ENCODE results near the gene DOCK2. TPM values are rescaled to one million over a fixed set of nuclear protein-coding genes. Genes with fewer than 3 reads are reported as not detected.

DOCK2 gene
- total RNA-seq, 1 experiment from 2014 or later: 4.6 TPM

DNA sequence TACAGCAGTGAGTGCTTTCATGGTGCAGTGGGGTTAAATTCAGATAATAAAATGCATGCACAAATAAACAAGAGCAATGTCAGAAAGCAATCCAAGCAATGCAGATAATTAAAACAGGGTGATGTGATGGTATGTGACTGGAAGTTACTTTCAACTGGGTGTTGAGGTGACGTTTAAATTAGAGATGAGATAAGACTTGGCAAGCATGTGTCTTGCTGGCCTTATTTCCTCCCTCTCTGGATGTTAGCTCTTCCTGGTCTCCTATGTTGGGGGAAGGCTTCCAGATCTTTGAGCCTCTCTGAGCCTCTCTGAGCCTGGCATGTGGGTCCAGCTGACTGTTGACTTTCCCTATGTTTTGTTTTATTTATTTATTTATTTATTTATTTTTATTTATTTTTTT, 54.4 kb downstream of the DOCK2 start:
- ChIA-PET POLR2A (no interaction called here), CTCF (no interaction called here)
- H3K4me3 Mint-ChIP-seq: no peak overlapping the region
- H3K27ac Mint-ChIP-seq: no peak overlapping the region
- H3K27me3 Mint-ChIP-seq (ENCODE audit: low read depth): no peaks in the 10 kb centered on the region
- H3K4me1 Mint-ChIP-seq: no peaks in the 10 kb centered on the region
- no peaks in the 10 kb centered on the region for H3K36me3 Mint-ChIP-seq
- ATAC-seq (no peak), DNase-seq (ENCODE audit: low spot score) (no peak)
- no peaks in the 10 kb centered on the region for H3K9me3 Mint-ChIP-seq
- no peak for TF ChIP-seq ELF4 (CRISPR knock-in tag; IDR thresholded peaks at IDR 0.05; ENCODE audit: low read depth)

DNA sequence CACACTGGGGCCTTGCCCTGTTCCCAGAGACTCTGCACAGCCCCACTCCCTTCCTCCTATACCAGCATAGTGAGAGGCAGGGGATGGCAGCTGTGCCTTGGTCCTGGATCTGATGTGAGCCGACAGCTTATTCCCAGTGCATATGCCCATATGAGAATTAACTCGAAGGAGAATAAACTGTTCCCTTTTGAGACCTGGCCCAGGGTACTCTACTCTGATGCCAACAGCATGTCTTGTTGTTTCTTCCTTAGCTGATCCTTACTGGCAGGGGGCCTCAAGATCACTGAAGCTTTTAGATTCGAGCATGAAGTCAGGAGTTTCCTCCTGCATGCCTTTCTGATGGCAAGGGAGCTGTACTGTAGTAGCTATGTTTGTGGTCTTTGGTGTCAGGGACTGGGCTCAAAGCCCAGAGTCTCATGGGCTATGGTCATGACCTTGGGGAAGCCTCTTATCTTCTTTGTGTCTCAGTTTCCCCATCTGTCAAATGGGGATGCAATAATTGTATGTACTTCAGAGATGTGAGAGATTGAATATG, 57.1 kb downstream of the DOCK2 start:
- no peak overlapping the region for H3K4me3 Mint-ChIP-seq
- TF ChIP-seq GRHL2 (CRISPR knock-in tag; IDR thresholded peaks at IDR 0.05; ENCODE audit: insufficient replicate concordance, severe bottlenecking) (no peak), OVOL2 (CRISPR knock-in tag; IDR thresholded peaks at IDR 0.05; ENCODE audit: borderline replicate concordance) (no peak), ZNF423 (CRISPR knock-in tag; IDR thresholded peaks at IDR 0.05) (no peak), IRF2 (CRISPR knock-in tag; IDR thresholded peaks at IDR 0.05; ENCODE audit: borderline replicate concordance, low read depth) (no peak), NR3C1 (CRISPR knock-in tag; conservative IDR thresholded peaks at IDR 0.05; ENCODE audit: low read depth) (no peak)
- TF ChIP-seq, protein P1, sequence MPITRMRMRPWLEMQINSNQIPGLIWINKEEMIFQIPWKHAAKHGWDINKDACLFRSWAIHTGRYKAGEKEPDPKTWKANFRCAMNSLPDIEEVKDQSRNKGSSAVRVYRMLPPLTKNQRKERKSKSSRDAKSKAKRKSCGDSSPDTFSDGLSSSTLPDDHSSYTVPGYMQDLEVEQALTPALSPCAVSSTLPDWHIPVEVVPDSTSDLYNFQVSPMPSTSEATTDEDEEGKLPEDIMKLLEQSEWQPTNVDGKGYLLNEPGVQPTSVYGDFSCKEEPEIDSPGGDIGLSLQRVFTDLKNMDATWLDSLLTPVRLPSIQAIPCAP (CRISPR knock-in tag; IDR thresholded peaks at IDR 0.05): no peak
- ChIA-PET CTCF (interaction anchor here (1.5 to 3.9 kb wide), 2 partner anchors 286 to 376 kb away, joined by 4 to 17 read pairs; partner anchors contain the start of gene INSYN2B), POLR2A (no interaction called here)
- no peaks in the 10 kb centered on the region for H3K9me3 Mint-ChIP-seq
- H3K27me3 Mint-ChIP-seq (ENCODE audit: low read depth): no peaks in the 10 kb centered on the region
- ATAC-seq: no peak
- no peaks in the 10 kb centered on the region for H3K36me3 Mint-ChIP-seq
- H3K4me1 Mint-ChIP-seq: no peaks in the 10 kb centered on the region
- no peak overlapping the region for H3K27ac Mint-ChIP-seq
- DNase-seq (ENCODE audit: low spot score): no peak

DNA sequence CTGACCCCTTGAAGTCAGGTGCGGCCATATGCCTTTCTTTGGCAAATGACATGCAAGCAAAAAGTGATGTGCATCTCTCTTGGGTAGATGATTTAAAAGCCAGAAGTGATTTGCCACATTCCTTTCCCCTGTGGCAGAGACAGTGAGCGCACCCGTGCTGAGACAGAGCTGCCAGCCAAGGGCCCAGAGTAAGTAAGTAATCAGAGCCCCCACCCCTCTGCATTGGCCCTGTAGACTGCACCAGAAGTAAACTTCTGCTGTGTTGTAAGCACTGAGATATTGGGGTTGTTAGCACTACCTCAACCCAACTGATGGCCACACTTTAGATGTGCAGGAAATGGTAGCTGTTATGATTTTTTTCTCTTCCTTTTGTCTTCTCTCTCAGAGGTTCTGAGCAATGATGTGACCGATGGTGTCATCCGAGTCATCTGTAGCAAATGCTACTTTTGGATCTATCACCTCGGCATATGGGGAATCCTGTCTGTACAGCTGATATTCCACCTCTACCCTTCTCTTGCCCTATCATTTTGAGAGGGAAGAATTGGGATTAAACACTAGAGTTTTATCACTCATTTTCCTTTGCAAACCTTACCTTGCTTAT, 58.0 kb downstream of the DOCK2 start:
- Mint-ChIP-seq H3K27ac (no peak overlapping the region), H3K36me3 (no peaks in the 10 kb centered on the region), H3K4me3 (no peak overlapping the region), H3K9me3 (no peaks in the 10 kb centered on the region), H3K4me1 (no peaks in the 10 kb centered on the region), H3K27me3 (ENCODE audit: low read depth) (no peaks in the 10 kb centered on the region)
- ChIA-PET CTCF (interaction anchor here (1.5 to 3.9 kb wide), 2 partner anchors 285 to 375 kb away, joined by 4 to 17 read pairs; partner anchors contain the start of gene INSYN2B), POLR2A (no interaction called here)
- DNase-seq (ENCODE audit: low spot score): no peak
- ATAC-seq: no peak
- no peak for TF ChIP-seq ZNF121 (CRISPR knock-in tag; IDR thresholded peaks at IDR 0.05)
- TF ChIP-seq, protein P2, sequence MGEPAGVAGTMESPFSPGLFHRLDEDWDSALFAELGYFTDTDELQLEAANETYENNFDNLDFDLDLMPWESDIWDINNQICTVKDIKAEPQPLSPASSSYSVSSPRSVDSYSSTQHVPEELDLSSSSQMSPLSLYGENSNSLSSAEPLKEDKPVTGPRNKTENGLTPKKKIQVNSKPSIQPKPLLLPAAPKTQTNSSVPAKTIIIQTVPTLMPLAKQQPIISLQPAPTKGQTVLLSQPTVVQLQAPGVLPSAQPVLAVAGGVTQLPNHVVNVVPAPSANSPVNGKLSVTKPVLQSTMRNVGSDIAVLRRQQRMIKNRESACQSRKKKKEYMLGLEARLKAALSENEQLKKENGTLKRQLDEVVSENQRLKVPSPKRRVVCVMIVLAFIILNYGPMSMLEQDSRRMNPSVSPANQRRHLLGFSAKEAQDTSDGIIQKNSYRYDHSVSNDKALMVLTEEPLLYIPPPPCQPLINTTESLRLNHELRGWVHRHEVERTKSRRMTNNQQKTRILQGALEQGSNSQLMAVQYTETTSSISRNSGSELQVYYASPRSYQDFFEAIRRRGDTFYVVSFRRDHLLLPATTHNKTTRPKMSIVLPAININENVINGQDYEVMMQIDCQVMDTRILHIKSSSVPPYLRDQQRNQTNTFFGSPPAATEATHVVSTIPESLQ (CRISPR knock-in tag; IDR thresholded peaks at IDR 0.05): no peak
- TF ChIP-seq, protein P3, sequence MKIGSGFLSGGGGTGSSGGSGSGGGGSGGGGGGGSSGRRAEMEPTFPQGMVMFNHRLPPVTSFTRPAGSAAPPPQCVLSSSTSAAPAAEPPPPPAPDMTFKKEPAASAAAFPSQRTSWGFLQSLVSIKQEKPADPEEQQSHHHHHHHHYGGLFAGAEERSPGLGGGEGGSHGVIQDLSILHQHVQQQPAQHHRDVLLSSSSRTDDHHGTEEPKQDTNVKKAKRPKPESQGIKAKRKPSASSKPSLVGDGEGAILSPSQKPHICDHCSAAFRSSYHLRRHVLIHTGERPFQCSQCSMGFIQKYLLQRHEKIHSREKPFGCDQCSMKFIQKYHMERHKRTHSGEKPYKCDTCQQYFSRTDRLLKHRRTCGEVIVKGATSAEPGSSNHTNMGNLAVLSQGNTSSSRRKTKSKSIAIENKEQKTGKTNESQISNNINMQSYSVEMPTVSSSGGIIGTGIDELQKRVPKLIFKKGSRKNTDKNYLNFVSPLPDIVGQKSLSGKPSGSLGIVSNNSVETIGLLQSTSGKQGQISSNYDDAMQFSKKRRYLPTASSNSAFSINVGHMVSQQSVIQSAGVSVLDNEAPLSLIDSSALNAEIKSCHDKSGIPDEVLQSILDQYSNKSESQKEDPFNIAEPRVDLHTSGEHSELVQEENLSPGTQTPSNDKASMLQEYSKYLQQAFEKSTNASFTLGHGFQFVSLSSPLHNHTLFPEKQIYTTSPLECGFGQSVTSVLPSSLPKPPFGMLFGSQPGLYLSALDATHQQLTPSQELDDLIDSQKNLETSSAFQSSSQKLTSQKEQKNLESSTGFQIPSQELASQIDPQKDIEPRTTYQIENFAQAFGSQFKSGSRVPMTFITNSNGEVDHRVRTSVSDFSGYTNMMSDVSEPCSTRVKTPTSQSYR (CRISPR knock-in tag; IDR thresholded peaks at IDR 0.05): no peak
- TF ChIP-seq, protein P4, sequence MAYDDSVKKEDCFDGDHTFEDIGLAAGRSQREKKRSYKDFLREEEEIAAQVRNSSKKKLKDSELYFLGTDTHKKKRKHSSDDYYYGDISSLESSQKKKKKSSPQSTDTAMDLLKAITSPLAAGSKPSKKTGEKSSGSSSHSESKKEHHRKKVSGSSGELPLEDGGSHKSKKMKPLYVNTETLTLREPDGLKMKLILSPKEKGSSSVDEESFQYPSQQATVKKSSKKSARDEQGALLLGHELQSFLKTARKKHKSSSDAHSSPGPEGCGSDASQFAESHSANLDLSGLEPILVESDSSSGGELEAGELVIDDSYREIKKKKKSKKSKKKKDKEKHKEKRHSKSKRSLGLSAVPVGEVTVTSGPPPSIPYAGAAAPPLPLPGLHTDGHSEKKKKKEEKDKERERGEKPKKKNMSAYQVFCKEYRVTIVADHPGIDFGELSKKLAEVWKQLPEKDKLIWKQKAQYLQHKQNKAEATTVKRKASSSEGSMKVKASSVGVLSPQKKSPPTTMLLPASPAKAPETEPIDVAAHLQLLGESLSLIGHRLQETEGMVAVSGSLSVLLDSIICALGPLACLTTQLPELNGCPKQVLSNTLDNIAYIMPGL (CRISPR knock-in tag; IDR thresholded peaks at IDR 0.05): no peak
- TF ChIP-seq TCF7 (CRISPR knock-in tag; IDR thresholded peaks at IDR 0.05; ENCODE audit: low read depth): no peak
- TF ChIP-seq, protein P5, sequence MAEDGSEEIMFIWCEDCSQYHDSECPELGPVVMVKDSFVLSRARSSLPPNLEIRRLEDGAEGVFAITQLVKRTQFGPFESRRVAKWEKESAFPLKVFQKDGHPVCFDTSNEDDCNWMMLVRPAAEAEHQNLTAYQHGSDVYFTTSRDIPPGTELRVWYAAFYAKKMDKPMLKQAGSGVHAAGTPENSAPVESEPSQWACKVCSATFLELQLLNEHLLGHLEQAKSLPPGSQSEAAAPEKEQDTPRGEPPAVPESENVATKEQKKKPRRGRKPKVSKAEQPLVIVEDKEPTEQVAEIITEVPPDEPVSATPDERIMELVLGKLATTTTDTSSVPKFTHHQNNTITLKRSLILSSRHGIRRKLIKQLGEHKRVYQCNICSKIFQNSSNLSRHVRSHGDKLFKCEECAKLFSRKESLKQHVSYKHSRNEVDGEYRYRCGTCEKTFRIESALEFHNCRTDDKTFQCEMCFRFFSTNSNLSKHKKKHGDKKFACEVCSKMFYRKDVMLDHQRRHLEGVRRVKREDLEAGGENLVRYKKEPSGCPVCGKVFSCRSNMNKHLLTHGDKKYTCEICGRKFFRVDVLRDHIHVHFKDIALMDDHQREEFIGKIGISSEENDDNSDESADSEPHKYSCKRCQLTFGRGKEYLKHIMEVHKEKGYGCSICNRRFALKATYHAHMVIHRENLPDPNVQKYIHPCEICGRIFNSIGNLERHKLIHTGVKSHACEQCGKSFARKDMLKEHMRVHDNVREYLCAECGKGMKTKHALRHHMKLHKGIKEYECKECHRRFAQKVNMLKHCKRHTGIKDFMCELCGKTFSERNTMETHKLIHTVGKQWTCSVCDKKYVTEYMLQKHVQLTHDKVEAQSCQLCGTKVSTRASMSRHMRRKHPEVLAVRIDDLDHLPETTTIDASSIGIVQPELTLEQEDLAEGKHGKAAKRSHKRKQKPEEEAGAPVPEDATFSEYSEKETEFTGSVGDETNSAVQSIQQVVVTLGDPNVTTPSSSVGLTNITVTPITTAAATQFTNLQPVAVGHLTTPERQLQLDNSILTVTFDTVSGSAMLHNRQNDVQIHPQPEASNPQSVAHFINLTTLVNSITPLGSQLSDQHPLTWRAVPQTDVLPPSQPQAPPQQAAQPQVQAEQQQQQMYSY (CRISPR knock-in tag; IDR thresholded peaks at IDR 0.05): no peak
- TF ChIP-seq, protein P6, sequence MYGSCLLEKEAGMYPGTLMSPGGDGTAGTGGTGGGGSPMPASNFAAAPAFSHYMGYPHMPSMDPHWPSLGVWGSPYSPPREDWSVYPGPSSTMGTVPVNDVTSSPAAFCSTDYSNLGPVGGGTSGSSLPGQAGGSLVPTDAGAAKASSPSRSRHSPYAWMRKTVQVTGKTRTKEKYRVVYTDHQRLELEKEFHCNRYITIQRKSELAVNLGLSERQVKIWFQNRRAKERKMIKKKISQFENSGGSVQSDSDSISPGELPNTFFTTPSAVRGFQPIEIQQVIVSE (CRISPR knock-in tag; IDR thresholded peaks at IDR 0.05; ENCODE audit: borderline replicate concordance): no peak
- TF ChIP-seq, protein P7, sequence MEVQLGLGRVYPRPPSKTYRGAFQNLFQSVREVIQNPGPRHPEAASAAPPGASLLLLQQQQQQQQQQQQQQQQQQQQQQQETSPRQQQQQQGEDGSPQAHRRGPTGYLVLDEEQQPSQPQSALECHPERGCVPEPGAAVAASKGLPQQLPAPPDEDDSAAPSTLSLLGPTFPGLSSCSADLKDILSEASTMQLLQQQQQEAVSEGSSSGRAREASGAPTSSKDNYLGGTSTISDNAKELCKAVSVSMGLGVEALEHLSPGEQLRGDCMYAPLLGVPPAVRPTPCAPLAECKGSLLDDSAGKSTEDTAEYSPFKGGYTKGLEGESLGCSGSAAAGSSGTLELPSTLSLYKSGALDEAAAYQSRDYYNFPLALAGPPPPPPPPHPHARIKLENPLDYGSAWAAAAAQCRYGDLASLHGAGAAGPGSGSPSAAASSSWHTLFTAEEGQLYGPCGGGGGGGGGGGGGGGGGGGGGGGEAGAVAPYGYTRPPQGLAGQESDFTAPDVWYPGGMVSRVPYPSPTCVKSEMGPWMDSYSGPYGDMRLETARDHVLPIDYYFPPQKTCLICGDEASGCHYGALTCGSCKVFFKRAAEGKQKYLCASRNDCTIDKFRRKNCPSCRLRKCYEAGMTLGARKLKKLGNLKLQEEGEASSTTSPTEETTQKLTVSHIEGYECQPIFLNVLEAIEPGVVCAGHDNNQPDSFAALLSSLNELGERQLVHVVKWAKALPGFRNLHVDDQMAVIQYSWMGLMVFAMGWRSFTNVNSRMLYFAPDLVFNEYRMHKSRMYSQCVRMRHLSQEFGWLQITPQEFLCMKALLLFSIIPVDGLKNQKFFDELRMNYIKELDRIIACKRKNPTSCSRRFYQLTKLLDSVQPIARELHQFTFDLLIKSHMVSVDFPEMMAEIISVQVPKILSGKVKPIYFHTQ (CRISPR knock-in tag; IDR thresholded peaks at IDR 0.05): no peak

Data from WTC11 (cell line).